HG03571 (cell line): ENCODE results near the gene STIM2.
A peak's percentile ranks its signal among the peaks of the same experiment; 100 is the strongest.
"Not testable (repeated sequence)": the region's sequence is repeated elsewhere in the genome, so short reads cannot be mapped to it uniquely, and the experiment has no call there.

ENCODE experiments used
- ATAC-seq: cut with Tn5 transposase; IDR thresholded peaks from one replicate; pipeline ENCODE4 v1.9.1; 2021; ENCODE audit not compliant: unreplicated experiment

The STIM2 gene

GRCh38 chr4:26867914-26868684, 7.5 kb downstream of the STIM2 start:
- ATAC-seq: no peak

- no peak for ATAC-seq
These were observed 10.1 kb downstream of the STIM2 start for GRCh38 chr4:26870576-26871262.

- no peak for ATAC-seq
These were observed 11.0 kb downstream of the STIM2 start for GRCh38 chr4:26871611-26872010.

GRCh38 chr4:26873391-26874026, 12.9 kb downstream of the STIM2 start:
- ATAC-seq: peak; percentile 77

GRCh38 chr4:26874110-26874509, 13.5 kb downstream of the STIM2 start:
- no peak for ATAC-seq

- ATAC-seq: no peak
These were observed 16.8 kb downstream of the STIM2 start for GRCh38 chr4:26877406-26877805.

GRCh38 chr4:26877961-26878360, 17.3 kb downstream of the STIM2 start:
- no peak for ATAC-seq

- ATAC-seq: no peak
These were observed 18.3 kb downstream of the STIM2 start for GRCh38 chr4:26878794-26879391.

GRCh38 chr4:26879805-26880204, 19.2 kb downstream of the STIM2 start:
- ATAC-seq: no peak

GRCh38 chr4:26884026-26884425, 23.4 kb downstream of the STIM2 start:
- no peak for ATAC-seq

GRCh38 chr4:26884486-26884988, 23.9 kb downstream of the STIM2 start:
- ATAC-seq: peak; percentile 50

- ATAC-seq: peak; percentile 75
These were observed 25.3 kb downstream of the STIM2 start for GRCh38 chr4:26885912-26886274.

- no peak for ATAC-seq
These were observed 26.5 kb downstream of the STIM2 start for GRCh38 chr4:26887143-26887542.

- no peak for ATAC-seq
These were observed 27.2 kb downstream of the STIM2 start for GRCh38 chr4:26887809-26888208.

- ATAC-seq: no peak
These were observed 28.7 kb downstream of the STIM2 start for GRCh38 chr4:26889356-26889755.

- ATAC-seq: no peak
These were observed 30.4 kb downstream of the STIM2 start for GRCh38 chr4:26891054-26891453.

GRCh38 chr4:26891867-26892266, 31.2 kb downstream of the STIM2 start:
- no peak for ATAC-seq

GRCh38 chr4:26892480-26893150, 32.0 kb downstream of the STIM2 start:
- no peak for ATAC-seq

GRCh38 chr4:26893491-26893890, 32.9 kb downstream of the STIM2 start:
- ATAC-seq: no peak

- not testable (repeated sequence) for ATAC-seq
These were observed 34.2 kb downstream of the STIM2 start for GRCh38 chr4:26894881-26895280.

GRCh38 chr4:26896636-26897035, 36.0 kb downstream of the STIM2 start:
- no peak for ATAC-seq
